ENCODE results near the gene ASXL1.

DNA sequence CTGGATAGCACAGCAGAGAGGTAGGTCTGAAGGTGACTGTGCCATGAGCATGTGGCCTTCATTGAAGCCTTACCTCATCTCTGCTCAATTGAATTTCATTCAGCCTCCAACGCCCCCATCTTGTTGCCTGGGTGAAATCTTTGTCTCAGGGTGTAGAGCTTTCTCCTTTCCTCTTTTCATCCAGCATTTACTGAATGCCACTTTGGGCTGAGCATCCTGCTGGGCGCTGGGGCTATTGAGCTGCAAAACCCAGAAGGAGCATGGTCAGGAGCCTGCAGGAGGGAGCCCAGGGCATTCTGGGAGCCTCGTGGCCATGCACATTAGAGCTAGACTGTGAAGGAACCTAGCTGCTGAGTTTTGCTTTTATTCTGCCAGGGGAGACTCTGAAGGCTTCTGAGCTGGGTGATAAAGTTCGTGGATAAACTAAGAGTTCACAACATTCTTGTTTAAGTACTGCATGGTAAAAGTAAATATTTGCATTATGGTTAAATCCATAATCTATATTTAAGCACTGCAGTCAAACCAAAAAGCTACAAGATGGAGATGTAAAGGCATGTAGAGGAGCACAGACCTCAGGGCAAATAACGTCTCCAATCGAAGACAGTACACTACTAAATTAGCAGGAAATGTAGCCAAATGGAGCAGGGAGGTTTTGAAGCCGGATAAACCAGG lies 13.2 kb upstream of the ASXL1 start:
- TF ChIP-seq, protein P1, sequence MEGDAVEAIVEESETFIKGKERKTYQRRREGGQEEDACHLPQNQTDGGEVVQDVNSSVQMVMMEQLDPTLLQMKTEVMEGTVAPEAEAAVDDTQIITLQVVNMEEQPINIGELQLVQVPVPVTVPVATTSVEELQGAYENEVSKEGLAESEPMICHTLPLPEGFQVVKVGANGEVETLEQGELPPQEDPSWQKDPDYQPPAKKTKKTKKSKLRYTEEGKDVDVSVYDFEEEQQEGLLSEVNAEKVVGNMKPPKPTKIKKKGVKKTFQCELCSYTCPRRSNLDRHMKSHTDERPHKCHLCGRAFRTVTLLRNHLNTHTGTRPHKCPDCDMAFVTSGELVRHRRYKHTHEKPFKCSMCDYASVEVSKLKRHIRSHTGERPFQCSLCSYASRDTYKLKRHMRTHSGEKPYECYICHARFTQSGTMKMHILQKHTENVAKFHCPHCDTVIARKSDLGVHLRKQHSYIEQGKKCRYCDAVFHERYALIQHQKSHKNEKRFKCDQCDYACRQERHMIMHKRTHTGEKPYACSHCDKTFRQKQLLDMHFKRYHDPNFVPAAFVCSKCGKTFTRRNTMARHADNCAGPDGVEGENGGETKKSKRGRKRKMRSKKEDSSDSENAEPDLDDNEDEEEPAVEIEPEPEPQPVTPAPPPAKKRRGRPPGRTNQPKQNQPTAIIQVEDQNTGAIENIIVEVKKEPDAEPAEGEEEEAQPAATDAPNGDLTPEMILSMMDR (IDR thresholded peaks at IDR 0.05): no peak
- no peak for TF ChIP-seq POLR2A (IDR thresholded peaks at IDR 0.05)

All from gastroesophageal sphincter (tissue), 3 donors.